GM12892 (cell line): ENCODE results near the gene ASMTL.

ENCODE experiments used
- DNase-seq: peaks from one replicate; pipeline ENCODE4 v3.0.0; 2011; ENCODE audit not compliant: insufficient read length
- FAIRE-seq: peaks from 2 replicates; lab custom pipeline; 2011; peaks lifted over from hg19 to GRCh38; lab: Jason Lieb, UNC
- POLR2A ChIP-seq: IDR thresholded peaks from 2 replicates; pipeline ENCODE4 v1.6.1; 2011; ENCODE audit warnings: low read depth, low read length, control low read depth
- POLR2AphosphoS5 ChIP-seq: IDR thresholded peaks from 2 replicates; pipeline ENCODE4 v1.6.1; 2011; ENCODE audit warnings: low read depth, low read length, control low read depth
- TAF1 ChIP-seq: IDR thresholded peaks from 2 replicates; pipeline ENCODE4 v1.6.1; 2011; ENCODE audit warnings: low read depth, mild to moderate bottlenecking, control low read depth, low read length, borderline replicate concordance

ASMTL gene

DNA sequence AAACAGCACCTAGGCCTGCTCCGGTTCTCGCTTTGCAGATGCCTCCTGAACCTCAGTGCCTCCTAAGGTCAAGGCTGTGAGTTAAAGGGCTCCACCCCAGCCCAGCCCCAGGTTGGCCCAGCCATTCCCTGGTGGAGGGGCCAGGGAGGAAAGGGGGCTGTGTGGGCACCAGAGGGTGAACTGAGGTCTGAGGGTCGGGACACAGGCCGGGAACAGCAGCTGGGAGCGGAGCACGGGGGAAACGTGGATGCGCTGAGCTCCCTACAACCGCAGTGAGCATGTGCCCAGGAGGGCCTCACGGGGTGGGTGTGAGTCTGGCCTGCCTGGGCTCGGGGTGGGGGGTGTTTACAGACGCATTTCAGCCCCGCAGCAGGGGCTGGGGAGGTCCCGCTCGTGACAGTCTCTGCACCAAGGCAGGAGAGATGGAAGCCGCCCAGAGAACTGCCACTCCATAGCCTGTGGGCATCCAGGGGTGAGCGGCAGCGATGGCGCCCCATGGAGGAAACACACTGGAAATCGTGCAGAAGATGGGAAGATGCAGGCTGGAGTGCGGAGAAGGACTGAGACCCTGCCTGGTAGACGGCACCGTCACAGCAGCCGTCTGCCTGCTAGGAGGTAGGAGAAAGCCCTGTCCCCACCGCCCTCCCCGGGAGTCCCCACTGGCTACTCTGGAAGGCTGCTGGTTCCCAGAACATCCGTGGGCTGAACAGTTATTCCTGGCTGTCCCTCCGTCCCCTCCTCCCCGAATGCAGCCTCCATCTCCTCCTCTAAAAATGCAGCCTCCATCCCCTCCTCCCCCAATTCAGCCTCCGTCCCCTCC is 50.9 kb downstream of the ASMTL start:
- DNase-seq (no peak), FAIRE-seq (no peak)
- no peak for TF ChIP-seq POLR2A

DNA sequence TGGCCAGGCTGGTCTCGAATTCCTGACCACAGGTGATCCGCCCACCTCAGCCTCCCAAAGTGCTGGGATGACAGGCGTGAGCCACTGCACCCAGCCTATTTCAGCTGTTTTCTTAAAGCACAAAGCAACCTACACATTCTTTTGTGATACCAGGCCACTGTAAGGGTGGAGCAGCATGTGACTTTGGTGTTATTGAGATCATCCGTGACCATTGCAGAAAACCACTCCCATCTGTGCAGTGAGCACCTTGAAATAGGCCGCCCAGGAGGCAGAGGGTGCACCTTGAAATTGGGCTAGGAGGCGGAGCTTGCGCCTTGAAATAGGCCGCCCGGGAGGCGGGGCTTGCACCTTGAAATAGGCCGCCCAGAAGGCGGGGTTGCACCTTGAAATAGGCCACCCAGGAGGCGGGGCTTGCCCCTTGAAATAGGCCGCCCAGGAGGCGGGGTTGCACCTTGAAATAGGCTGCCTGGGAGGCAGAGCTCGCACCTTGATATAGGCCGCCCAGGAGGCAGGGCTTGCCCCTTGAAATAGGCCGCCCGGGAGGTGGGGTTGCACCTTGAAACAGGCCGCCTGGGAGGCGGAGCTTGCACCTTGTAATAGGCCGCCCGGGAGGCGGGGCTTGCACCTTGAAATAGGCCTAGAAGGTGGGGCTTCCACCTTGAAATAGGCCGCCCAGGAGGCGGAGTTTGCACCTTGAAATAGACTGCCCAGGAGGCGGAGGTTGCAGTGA is 51.8 kb downstream of the ASMTL start:
- no peak for FAIRE-seq
- DNase-seq, result no peak
- TF ChIP-seq POLR2AphosphoS5 (no peak), TAF1 (no peak), POLR2A (no peak)

DNA sequence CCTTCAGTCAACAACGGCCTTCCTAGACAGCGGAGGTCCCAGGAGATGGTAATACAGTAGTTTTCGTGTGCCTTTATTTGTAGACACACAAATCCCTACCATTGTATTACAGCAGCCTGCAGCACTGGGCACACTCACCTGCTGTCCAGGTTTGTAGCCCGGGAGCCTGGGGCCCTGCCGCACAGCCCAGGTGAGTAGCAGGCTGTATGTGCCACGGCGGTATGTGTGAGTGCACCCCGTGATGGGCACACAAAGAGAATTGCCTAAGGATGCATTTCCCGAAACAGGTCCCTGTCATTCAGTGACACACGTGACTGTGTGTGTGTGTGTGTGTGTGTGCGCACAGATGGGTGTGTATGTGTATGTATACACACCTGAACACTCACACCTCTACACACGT is 52.7 kb downstream of the ASMTL start:
- no peak for DNase-seq
- TF ChIP-seq TAF1, result no peak
- TF ChIP-seq POLR2A, result no peak
- TF ChIP-seq POLR2AphosphoS5, result no peak
- no peak for FAIRE-seq

DNA sequence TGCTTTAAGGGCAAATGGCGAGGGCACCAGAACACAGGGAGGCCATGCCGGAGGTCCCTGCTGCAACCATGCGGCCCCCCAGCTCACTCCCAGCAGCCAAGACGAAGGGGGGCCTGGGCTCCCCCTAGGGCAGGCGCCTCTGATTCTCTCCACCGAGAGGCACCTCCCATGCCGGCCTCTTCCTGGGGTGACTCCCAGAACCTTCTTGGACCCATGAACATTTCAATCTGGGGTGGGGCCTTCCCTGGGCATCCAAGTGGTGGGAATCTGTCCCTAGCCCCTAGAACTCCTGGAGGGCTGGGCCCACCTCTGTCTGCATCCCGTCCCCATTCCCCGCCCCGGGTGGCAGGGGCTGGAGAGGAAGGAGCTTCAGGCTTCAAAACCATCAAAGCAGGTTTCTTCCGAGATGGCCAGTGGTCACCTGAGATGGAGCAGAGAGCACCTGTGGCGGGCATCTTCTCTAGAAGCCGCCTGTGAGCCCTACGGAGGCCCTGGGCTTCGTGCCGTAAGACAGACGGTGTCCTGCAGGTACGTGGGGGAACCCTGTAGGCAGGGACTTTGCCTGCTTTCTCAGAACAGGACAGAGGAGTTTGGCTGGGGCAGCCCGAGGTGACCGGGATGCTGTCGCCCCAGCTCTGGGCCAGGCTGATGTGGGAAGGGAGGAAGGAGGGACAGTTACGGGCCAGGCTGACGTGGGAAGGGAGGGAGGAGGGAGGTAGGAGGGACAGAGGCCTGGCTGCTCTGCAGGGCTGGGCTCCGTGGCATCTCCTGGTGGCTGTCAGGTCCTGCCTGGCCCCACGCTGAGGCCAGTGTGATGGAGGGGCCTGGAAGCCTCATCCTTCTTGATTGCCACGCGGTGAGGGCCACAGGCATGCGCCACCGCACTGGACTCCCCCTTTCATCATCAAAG is 54.0 kb downstream of the ASMTL start:
- FAIRE-seq (no peak), DNase-seq (no peak)
- TF ChIP-seq TAF1, result no peak
- peak; percentile 18; the same call in 1 of the 2 replicates for TF ChIP-seq POLR2A
- no peak for TF ChIP-seq POLR2AphosphoS5

- TF ChIP-seq TAF1, result no peak
- no peak for TF ChIP-seq POLR2AphosphoS5
- TF ChIP-seq POLR2A, result no peak
- FAIRE-seq, result no peak
- DNase-seq, result no peak
Measured at GRCh38 chrX:1397441-1398270, 55.1 kb downstream of the ASMTL start.

DNA sequence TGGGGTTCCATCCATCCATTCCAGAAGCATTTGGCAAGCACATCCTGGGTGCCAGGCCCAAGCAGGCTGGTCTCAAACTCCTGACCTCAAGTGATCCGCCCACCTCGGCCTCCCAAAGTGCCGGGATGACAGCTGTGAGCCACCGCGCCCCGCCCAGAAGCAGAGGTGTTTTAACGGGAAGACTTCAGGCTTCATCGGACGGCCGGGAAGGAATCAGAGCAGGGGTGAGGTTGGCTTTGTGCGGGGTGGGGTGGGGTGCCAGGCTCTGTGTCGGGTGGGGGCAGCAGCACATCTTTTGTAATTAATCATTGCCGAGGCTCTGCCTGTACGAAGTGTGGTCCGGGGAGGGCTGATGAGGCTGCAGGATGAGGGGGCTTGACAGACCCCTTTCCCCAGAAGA is 55.7 kb downstream of the ASMTL start:
- no peak for DNase-seq
- no peak for TF ChIP-seq TAF1
- no peak for FAIRE-seq

GRCh38 chrX:1395646-1396216 is 57.0 kb downstream of the ASMTL start:
- TF ChIP-seq POLR2A (no peak), POLR2AphosphoS5 (peak; percentile 19; the same call in 1 of the 2 replicates)
- DNase-seq (no peak), FAIRE-seq (peak; percentile 84)

- FAIRE-seq, result no peak
- 0 out of 2 replicates have a peak, but pooled peaks have one; percentile 14 for TF ChIP-seq POLR2A
- TF ChIP-seq TAF1, result no peak
- TF ChIP-seq POLR2AphosphoS5, result no peak
- no peak for DNase-seq
Measured at GRCh38 chrX:1394731-1395501, 57.8 kb downstream of the ASMTL start.

- FAIRE-seq, result no peak
- no peak for DNase-seq
- TF ChIP-seq TAF1 (no peak), POLR2AphosphoS5 (no peak), POLR2A (no peak)
Measured at GRCh38 chrX:1393871-1394615, 58.7 kb downstream of the ASMTL start.
